ENCODE data around the gene CENPN. TPM values are rescaled to one million over a fixed set of nuclear protein-coding genes. Genes with fewer than 3 reads are reported as not detected.

CENPN gene
- total RNA-seq, 1 donor from 2014 or later, result 7.0 TPM

- H3K27me3 ChIP-seq (ENCODE audit: control insufficient read depth, insufficient read depth, low read length), result no peaks in the 10 kb centered on the region
- no peaks in the 10 kb centered on the region for H3K36me3 ChIP-seq (ENCODE audit: control insufficient read depth, insufficient read depth, low read length)
- H3K4me3 ChIP-seq (ENCODE audit: low read depth, low read length), result no peak overlapping the region
- no peak for TF ChIP-seq CTCF (IDR thresholded peaks at IDR 0.05; ENCODE audit: insufficient read depth, low read length, poor library complexity, severe bottlenecking)
- peak; percentile 90 for DNase-seq (ENCODE audit: low read depth)
Measured at GRCh38 chr16:80968386-80969113, 38.5 kb upstream of the CENPN start.

- Histone ChIP-seq H3K36me3 (ENCODE audit: control insufficient read depth, insufficient read depth, low read length) (no peaks in the 10 kb centered on the region), H3K4me3 (ENCODE audit: low read depth, low read length) (no peak overlapping the region), H3K27me3 (ENCODE audit: control insufficient read depth, insufficient read depth, low read length) (no peaks in the 10 kb centered on the region)
- TF ChIP-seq CTCF (IDR thresholded peaks at IDR 0.05; ENCODE audit: insufficient read depth, low read length, poor library complexity, severe bottlenecking), result no peak
- DNase-seq (ENCODE audit: low read depth), result no peak
Measured at GRCh38 chr16:80969114-80969484, 37.9 kb upstream of the CENPN start.

- H3K36me3 ChIP-seq (ENCODE audit: control insufficient read depth, insufficient read depth, low read length), result no peaks in the 10 kb centered on the region
- no peaks in the 10 kb centered on the region for H3K27me3 ChIP-seq (ENCODE audit: control insufficient read depth, insufficient read depth, low read length)
- DNase-seq (ENCODE audit: low read depth), result no peak
- H3K4me3 ChIP-seq (ENCODE audit: low read depth, low read length), result no peak overlapping the region
- no peak for TF ChIP-seq CTCF (IDR thresholded peaks at IDR 0.05; ENCODE audit: insufficient read depth, low read length, poor library complexity, severe bottlenecking)
Measured at GRCh38 chr16:80971819-80972218, 35.2 kb upstream of the CENPN start.

- DNase-seq (ENCODE audit: low read depth), result no peak
- Histone ChIP-seq H3K27me3 (ENCODE audit: control insufficient read depth, insufficient read depth, low read length) (no peaks in the 10 kb centered on the region), H3K36me3 (ENCODE audit: control insufficient read depth, insufficient read depth, low read length) (no peaks in the 10 kb centered on the region), H3K4me3 (ENCODE audit: low read depth, low read length) (no peak overlapping the region)
- no peak for TF ChIP-seq CTCF (IDR thresholded peaks at IDR 0.05; ENCODE audit: insufficient read depth, low read length, poor library complexity, severe bottlenecking)
Measured at GRCh38 chr16:80972611-80973010, 34.4 kb upstream of the CENPN start.

GRCh38 chr16:80973991-80974390 lies 33.0 kb upstream of the CENPN start:
- no peak for TF ChIP-seq CTCF (IDR thresholded peaks at IDR 0.05; ENCODE audit: insufficient read depth, low read length, poor library complexity, severe bottlenecking)
- Histone ChIP-seq H3K36me3 (ENCODE audit: control insufficient read depth, insufficient read depth, low read length) (no peaks in the 10 kb centered on the region), H3K4me3 (ENCODE audit: low read depth, low read length) (no peak overlapping the region), H3K27me3 (ENCODE audit: control insufficient read depth, insufficient read depth, low read length) (no peaks in the 10 kb centered on the region)
- no peak for DNase-seq (ENCODE audit: low read depth)

Data from kidney epithelial cell (primary cell).